Ovary (tissue), 3 donors: ENCODE results near the gene CSTF1.

Experiments used
- POLR2A ChIP-seq: fragments of 450-650 bp; IDR thresholded peaks from one replicate; pipeline ENCODE4 v1.6.1; 2017; ENCODE audit warnings: antibody characterized with exemption, mild to moderate bottlenecking, moderate library complexity
- TF ChIP-seq, protein P1 (sequence below), 3 donors: fragments of 450-650 bp in 2 of 3; fragments of 200-600 bp in 1 of 3; IDR thresholded peaks; one replicate each; pipeline versions ENCODE4 v1.5.1 to v1.8.0; 2016 to 2022; ENCODE audit warnings: antibody characterized with exemption in 3 of 3, mild to moderate bottlenecking in 1 of 3
- donor health status: DM: no; HTN: no; CAD: no.

DNA sequence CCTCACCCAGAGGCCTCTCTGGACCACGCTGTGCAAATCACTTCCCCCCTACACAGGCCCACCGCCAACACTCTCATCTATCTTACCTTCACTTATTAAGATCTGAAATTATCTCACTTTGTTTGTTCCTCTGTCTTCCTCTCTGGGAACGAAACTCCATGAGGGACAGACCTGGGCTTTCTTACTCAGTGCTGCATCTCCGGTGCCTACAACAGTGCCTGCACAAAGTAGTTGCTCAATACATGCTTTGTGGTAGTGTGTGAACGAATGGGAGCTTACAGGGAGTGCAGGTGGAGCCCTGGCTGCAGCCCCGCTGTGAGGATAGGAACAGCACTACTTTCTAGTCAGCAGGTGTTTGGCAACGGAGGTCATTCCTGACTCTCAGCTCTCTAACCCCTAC lies 25.0 kb downstream of the CSTF1 start:
- TF ChIP-seq, protein P1, sequence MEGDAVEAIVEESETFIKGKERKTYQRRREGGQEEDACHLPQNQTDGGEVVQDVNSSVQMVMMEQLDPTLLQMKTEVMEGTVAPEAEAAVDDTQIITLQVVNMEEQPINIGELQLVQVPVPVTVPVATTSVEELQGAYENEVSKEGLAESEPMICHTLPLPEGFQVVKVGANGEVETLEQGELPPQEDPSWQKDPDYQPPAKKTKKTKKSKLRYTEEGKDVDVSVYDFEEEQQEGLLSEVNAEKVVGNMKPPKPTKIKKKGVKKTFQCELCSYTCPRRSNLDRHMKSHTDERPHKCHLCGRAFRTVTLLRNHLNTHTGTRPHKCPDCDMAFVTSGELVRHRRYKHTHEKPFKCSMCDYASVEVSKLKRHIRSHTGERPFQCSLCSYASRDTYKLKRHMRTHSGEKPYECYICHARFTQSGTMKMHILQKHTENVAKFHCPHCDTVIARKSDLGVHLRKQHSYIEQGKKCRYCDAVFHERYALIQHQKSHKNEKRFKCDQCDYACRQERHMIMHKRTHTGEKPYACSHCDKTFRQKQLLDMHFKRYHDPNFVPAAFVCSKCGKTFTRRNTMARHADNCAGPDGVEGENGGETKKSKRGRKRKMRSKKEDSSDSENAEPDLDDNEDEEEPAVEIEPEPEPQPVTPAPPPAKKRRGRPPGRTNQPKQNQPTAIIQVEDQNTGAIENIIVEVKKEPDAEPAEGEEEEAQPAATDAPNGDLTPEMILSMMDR (IDR thresholded peaks at IDR 0.05) = no peak
- TF ChIP-seq POLR2A = no peak
